ENCODE data around the gene PLCD3.

The PLCD3 gene, protein sequence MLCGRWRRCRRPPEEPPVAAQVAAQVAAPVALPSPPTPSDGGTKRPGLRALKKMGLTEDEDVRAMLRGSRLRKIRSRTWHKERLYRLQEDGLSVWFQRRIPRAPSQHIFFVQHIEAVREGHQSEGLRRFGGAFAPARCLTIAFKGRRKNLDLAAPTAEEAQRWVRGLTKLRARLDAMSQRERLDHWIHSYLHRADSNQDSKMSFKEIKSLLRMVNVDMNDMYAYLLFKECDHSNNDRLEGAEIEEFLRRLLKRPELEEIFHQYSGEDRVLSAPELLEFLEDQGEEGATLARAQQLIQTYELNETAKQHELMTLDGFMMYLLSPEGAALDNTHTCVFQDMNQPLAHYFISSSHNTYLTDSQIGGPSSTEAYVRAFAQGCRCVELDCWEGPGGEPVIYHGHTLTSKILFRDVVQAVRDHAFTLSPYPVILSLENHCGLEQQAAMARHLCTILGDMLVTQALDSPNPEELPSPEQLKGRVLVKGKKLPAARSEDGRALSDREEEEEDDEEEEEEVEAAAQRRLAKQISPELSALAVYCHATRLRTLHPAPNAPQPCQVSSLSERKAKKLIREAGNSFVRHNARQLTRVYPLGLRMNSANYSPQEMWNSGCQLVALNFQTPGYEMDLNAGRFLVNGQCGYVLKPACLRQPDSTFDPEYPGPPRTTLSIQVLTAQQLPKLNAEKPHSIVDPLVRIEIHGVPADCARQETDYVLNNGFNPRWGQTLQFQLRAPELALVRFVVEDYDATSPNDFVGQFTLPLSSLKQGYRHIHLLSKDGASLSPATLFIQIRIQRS

DNA sequence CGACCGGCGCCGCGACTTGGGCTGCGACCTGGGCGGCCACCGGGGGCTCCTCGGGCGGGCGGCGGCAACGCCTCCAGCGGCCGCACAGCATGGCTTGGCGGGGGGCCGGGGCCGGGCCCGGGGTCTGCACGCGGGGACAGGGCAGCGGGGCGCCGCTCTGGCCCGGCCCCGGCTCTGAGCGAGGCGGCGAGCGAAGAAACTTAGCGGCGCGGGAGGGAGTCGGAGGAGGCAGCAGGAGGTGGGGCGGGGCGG, at the start of gene PLCD3:
Gene PLCD3, minus strand, starts transcription at position 196 of the 252 bp plus-strand sequence. Its CDS starts 105 bp downstream, at position 91.
- DNase-seq = no peak

DNA sequence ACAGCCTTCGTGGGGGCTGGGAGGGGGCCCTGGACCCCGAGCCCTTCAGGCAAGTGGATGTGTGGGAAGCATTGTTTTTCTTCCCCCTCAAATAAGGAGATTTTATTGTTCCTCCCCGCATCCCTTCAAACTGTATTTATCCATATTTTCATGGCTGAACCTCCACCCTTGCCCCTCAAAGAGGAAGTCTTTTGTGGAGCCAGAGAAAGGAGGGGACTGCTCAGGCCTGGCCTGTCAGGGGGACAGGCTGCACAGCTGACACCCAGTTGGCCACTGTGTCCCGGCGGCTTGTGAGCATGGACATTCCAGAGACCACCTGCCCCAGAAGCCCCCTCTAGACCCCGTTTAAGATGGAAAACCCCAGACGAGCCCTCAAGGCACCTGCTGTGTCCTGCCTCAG, 45.2 kb upstream of the PLCD3 start:
- DNase-seq = no peak

DNA sequence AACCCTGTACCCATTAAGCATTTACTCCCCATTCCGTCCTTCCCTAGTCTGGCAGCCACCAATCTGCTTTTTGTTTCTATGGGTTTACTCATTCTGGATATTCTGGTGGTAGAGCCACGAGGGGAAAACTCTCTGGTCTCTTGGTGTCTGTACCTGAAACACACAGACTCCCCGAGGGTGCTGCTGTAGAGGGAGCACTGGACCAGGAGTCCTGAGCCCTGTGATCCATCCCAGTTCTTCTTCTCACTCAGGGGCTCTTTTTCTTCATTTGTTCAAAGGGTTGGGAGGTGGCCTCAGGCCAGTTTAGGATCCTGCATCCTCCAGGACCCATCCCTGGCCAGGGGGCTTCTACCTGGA, 43.4 kb upstream of the PLCD3 start:
- DNase-seq = no peak

DNA sequence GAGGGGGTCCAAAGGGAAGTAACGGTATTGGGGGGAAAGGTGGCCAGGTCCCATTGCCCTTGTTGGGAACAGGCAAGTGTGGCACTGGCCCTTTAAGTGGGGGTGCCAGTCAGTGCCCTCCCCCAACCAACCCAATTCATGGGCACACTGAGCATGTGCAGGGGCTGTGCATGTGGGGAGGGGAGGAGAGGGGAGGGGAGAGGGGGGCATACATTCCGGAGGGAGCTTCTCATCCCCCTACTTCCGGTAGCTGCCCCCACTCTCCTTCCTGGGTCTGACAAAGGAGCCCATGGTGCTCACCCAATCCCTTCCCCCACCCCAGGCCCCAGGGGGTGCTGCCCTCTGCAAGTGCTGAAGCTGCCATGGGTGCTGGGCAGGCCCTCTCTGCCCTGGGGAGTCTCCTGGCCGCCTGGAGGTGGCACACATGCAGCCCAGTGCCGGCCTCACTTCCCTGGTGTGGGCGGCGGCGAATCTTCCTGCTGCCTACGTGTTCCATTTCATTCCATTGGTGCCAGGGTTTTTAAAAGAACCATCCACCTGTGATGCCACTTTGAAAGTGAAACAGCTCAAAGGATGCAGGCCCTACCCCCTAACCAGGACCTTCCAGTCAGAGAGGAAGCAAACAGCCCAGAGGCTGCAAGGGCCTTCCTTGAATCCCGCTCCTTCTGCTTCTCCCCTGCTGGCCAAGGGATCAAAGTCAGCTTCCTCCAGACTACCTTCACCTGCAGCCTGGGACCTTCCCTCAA, 40.4 kb upstream of the PLCD3 start:
- DNase-seq = peak; percentile 87

DNA sequence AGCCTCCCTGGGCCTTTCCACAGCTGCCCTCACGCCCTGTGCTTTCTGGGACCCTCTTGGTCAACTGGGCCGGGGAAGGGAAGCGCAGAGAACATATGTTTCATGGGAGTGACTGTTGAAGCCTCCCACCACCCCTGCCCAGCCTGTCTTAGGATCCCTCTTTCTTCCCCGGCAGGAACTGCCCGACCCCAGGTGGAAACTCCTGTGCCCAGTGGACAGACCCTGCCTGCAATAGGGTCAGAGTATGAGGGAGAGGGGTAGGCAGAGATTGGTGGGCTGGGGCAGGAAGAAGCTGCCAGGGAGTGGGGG, 39.9 kb upstream of the PLCD3 start:
- no peak for DNase-seq

DNA sequence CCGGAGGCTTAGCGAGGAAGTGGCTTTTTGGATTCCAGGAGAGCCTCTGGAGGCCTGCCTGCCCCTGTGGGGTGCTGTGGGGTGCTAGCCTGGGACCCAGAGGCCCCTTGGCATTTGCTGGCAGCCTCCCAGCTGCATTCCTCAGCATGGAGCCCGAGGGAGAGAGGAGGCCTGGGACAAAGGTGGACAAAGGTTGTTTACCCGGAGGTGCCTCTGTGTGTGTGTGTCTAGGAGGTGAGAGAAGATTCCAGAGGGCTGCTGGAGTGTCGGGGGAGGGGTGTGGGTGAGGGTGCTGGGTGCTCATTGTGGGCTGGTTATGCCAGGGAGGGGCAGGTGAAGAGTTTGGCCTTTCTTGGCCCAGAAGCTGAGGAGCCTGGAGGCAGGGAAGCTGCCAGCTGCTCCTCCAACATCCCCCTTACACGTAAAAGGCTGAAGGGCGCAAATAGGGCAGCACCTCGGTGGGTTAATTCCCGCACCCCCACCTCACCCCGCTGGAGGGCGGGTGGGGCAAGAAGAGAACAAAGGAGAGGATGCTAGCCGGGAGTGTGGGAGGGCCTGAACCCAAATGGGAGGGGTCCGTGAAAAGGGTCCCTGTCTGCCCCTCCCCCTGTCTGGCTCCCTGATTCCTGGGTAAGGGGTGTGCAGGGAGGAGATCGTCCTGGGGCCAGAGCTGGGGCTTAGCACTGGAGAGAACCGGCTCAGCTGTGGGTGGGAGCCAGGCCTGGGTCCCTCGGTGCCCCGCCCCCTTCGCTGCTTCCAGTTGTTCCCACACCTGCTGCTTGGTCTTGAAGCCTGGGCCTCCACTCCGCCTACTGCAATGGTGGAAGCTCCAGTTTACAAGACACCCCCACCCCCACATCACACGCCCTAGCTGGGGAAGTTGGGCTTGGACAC, 39.3 kb upstream of the PLCD3 start:
- DNase-seq = no peak

DNA sequence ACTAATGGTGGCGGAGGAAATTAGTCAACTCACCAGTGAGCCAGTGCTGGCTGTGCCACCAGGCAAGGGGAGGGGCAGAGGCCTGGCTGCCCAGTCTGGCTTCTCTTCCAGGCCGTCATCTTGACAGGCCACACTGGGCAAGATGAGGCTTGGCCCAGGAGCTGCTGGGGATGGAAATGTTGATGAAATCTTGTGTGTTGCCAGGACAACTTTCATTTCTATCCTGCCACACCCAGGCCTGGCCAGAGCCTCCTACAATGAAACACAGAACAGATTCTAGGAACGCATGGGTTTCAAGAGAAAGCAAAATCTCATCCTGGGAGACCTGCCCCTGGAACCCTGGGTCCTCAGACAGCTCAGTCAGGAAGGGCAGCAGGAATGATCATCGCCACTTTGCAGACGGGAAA, 38.6 kb upstream of the PLCD3 start:
- no peak for DNase-seq

DNA sequence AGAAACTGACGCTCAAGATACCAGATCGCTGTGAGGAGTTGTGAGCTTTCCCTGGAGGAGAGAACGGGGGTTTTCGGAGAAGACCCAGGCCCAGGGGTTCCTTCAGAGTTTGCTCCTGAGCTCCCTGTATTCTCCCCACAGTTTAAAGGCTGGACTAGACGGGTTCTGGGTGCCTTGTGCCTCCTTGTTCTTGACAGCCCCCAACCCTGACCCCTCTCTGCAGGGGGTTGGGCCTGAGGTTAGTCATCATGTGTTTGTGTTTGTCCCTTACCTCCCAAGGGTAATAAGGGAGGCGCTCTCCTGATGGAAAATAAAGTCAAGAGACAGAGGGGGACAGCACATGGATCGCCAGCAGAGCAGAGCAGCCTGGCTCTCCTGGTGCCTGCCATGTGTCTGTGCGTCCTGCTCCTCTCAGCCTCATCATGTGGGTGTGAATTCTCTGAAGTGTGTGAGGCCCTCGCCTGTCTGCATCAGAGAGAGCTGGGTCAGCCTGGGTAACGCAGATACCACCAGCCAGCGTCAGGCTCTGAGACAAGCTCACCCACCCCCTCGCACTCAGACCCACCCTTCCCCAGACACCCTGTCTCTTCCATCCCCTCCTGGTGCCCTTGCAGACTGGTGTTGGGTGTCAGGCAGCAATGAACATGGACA, 38.1 kb upstream of the PLCD3 start:
- DNase-seq = no peak

DNA sequence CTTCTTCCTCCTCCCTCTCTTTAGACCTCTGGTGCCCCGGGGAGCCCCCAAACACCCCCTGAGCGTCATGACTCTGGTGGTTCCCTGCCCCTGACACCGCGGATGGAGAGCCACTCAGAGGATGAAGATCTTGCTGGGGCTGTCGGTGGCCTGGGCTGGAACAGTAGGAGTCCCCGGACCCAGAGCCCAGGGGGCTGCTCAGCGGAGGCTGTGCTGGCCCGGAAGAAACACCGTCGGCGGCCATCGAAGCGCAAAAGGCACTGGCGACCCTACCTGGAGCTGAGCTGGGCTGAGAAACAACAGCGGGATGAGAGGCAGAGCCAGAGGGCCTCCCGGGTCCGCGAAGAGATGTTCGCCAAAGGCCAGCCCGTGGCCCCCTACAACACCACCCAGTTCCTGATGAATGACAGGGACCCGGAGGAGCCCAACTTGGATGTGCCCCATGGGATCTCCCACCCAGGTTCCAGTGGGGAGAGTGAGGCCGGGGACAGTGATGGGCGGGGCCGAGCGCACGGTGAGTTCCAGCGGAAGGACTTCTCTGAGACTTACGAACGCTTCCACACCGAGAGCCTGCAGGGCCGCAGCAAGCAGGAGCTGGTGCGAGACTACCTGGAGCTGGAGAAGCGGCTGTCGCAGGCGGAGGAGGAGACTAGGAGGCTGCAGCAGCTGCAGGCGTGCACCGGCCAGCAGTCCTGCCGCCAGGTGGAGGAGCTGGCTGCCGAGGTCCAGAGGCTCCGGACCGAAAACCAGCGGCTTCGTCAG, 36.9 kb upstream of the PLCD3 start:
- DNase-seq = no peak

DNA sequence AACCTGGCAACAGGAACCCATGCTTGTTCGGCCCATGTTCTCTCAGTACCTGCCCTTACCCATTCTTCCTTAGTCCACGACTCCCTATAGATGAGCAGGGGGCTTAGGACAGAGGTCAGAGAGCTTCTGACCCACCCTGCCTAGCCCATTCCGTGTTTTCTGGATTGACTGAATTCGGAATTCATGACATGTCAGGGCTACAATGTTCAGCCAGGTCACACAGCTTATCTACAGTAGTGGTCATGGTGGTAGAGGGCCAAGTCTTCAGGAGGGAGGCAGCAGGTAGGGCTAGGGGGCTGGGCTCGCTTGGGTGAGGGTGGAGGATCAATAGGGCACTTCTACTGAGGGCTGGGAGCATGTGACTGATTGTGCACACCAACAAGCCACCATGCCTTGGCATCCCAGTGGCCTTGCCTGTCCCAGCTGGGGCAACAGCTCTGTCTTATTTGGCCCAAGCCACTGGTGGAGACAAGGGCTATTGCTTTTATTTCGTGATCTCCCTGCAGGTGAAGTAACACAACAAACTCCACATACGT, 32.5 kb upstream of the PLCD3 start:
- no peak for DNase-seq

DNA sequence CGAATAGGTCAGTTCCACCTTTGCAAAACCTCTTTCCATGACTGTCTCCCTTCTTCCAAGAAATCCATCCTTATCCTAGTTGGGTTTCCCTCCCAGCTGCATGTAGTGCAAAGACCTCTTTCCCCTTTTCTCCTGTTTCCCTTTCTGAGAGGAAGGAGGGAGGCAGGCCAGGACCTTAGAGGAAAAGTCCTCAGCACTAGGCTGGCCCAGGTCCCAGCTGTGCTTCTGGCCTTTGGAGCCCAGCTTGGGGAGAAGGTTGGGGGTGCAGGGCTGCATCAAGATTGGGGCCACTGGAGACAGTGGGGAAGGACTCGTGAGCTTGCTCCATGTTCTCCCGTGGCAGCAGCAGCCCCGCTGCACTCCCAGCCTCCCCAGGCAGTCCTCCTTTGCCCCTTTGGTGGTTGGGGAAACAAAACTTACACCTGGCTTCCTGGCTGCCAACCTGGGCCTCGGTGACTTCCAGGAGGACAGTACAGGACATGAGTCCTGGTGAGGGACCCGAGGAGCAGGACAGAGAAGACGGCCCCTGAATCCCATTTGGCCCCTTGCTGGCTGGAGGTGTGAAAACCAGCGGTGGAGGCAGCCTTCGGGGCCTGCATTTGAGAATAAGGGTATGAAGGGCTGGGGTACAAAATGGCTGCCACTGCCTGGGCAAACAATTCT, 29.8 kb upstream of the PLCD3 start:
- no peak for DNase-seq

DNA sequence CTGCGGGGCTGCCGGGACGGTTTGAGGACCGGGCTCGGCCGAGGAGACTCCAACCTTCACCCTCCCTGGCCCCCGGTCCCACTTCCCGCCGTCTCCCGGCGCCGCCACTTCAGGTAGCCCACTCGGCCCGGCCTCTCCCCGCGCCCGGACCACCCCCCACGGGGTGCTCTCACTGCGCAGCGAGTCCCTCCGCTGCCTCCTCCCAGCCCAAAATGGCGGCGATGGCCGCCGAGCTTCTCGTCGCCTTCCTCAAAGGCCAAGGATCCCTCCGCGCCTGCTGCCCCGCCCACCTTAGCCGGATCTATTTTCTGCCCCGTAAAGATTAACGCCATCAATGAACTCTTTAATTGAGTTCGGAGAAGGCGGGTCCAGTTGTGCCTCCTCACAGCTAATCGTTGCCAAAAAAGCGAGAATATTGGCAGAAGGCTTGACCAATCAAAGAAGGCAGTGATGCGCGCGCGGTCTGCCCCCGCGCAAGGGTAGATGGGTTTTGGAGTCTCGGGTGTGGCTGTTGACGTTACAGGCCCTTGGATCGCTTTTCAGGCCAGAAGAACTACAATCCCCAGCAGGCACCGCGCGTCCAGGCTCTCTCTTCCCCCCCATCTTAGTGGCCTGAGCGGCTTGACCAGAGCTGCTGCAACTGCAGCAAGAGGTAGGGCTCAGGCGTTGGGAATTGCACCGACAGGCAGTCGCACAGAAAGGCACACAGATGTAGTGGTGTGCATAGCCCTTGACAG, 29.1 kb upstream of the PLCD3 start, which contains the start of gene HEXIM2:
Gene HEXIM2, plus strand, starts transcription at position 588 of the 737 bp plus-strand sequence. CDS start 919 bp downstream, outside the sequence.
- peak; percentile 100 for DNase-seq

DNA sequence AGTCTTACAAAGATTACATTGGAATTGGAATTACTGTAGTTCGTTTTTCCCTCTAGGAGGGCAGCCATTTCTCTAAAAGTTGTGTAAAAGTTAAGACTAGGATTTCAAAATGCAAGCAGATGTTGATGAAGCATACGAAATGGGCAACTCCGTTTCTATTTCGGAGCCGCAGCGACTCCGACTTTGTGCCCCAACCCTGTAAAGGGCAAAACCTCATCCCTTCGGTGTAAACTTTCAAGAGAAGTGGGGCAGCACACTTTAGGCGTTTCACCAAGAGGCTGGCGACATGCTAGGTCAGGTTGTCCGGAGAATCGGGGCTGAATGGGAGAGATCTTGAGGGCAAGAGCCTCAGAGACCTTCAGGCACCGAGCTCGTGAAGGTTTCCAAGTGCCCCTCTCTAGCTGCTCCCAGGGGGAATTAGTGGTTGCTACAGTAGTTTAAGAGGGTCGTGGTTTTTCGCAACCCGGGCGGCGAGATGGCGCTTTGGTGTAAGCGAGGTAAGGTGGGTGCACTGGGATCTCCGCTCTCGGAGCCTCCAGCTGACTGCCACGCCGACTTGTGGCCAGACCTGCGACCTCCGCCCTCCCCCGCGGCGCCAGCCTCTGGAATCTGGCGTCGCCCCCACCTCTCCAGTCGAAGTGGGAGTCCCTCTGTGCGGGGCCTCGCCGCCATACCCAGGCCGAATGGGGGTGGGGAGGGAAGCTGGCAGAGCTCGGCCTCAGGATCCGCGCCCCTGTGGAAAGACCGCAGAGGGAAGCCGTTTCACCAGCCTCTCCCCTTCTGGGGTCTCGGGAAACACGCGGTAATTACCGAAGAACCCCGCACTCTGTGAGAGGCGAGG, 28.4 kb upstream of the PLCD3 start:
- peak; percentile 85 for DNase-seq

DNA sequence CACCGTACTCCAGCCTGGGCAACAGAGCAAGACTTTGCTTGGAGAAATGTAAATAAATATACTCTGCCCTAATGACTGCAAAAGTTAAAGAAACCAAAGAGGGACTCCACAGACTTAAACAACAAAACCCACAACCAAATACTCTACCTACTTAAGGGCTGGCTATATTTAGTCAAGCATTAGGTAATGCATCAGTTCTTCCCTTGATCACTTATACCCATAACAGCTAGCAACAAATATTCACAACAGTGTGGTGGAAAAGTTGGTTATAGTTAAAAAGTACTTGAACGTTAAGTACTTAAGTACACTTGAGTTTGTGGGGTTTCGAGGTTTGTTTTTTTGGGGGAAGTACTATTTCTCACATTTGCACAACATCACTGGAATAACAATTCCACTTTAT, 23.9 kb upstream of the PLCD3 start:
- DNase-seq = no peak

DNA sequence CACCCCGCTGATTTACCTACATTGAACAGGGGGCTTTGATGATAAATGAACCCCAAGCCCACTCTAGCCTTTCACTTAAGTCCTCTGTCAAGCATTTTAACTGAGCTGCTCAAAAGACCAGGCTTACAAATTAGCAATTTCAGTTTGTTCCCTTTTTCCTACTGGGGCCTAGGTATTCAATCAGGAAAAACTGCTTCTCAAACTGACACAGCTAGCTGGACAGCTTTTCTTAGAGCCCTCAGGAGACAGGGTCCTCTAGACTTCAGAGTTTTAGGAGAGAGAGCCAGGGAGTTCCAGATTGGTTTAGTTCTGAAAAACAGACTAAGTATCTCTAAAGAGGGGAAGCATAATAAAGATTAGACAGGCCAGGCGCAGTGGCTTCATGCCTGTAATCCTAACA, 23.2 kb upstream of the PLCD3 start:
- no peak for DNase-seq

DNA sequence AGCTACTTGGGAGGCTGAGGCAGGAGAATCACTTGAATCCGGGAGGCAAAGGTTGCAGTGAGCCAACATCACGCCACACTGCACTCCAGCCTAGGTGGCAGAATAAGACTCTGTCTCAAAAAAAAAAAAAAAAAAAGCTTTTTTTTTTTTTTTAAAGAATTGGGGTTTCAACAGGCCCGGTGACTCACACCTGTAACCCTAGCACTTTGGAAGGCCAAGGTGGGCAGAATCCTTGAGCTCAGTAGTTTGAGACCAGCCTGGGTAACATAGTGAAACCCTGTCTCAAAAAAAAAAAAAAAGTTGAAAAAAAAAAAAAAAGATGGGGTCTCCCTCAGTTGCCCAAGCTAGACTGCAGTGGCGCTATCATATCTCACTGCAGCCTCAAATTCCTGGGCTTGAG, 22.7 kb upstream of the PLCD3 start:
- no peak for DNase-seq

DNA sequence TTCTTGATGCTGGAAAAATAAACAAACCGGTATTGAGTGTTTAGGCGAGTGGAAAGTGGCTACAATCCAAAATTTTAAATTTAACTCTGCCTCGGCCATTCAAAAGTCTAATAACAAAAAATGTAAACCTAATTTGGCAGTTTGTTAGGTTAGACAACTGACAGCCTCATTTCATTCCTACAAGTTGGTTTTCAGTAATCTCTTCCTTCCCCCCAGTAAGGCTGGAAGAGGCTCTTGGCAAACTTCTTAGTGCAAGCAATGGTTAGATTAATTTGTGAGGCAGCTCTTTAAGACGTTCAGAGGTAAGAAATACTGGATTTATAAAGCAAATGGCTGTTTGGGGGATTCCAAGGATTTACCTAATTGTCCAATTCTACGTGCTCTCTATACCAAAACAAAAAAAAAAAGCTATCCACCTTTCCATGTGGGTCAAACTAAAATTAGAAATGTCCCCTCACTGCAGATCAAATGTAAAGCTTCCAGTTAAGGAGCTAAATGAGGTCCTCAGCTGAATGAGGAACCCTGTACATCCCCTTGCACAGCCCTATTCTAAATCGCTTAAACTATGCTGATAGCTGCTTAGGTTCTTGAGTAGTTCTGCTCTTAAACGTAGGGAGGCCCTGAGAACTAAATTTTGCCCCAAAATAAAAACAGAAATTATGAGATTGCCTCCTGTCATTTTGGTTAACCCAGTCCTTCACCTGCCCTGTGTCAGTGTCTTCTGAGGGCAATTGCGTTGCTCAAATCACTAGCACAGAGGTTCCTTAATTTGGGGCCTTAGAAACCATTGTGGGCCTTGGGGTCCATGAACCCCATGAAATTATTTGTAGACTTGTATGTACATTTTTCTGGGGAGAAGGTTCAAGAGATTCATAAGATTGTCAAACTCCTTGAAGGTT, 18.8 kb upstream of the PLCD3 start:
- DNase-seq = no peak
